ENCODE measurements around the gene OR5B2.
"Not testable (repeated sequence)": the region's sequence is repeated elsewhere in the genome, so short reads cannot be mapped to it uniquely, and the experiment has no call there.

Gene OR5B2

DNA sequence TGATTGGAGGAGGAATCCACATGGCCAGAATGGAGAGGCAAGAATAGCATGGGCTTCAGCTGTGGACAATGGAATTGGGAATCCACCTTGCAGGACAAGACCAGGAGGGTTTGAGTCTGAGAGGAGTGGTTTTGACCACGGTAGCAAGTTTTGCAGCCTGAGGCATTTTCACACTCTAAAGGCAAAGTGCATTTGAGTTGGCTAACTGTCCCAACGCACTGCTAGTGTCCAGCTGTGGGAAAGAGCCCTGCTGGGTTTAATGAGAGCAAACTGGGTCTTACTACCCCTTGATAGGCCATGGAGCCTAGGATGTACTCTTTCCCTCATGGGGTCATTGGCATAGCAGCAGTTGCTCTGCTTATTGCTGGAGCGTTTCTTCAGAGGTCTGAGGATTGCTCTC lies at the start of gene OR5B2:
Gene OR5B2 (minus strand): TSS at position 101 of the 400 bp plus-strand sequence. CDS start 4,860 bp downstream, outside the sequence.
- DNase-seq (ENCODE audit: low read depth in 3 of 3): no peak

DNA sequence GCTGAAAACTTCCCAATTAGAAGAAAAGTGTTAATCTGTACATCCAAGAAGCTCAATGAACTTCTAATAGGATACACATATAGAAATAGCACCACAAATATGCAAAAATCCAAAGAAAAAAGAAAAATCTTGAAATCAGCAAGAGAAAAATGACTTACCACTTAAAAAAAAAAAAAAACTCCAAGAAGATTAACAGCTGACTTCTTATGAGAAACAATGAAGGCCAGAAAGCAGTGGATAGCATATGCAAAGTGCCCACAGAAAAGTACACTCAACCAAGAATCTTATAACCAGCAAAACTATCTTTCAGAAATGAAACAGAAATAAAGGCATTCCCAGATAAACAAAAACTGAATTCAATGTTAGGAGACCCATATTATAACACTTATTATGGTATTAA lies 44.0 kb upstream of the OR5B2 start:
- no peak for DNase-seq (ENCODE audit: low read depth in 3 of 3)

DNA sequence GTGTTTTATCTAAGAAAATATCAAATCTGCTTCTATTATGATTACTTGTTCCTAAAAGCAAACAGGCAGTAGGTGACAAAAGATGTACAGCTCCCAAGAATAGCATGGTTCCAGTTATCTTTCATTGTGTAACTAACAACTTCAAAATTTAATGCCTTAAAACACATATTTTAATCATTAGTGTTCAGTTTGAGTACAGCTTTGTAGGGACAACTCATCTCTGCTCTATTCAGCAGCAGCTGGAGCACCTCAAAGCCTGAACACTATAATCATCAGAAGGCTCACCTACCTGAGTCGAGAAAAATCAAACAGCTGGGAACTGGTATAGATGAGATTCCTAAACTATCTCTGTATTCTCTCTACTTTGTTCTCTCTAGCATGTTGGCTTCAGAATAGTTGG lies 38.4 kb upstream of the OR5B2 start:
- DNase-seq (ENCODE audit: low read depth in 3 of 3): no peak

DNA sequence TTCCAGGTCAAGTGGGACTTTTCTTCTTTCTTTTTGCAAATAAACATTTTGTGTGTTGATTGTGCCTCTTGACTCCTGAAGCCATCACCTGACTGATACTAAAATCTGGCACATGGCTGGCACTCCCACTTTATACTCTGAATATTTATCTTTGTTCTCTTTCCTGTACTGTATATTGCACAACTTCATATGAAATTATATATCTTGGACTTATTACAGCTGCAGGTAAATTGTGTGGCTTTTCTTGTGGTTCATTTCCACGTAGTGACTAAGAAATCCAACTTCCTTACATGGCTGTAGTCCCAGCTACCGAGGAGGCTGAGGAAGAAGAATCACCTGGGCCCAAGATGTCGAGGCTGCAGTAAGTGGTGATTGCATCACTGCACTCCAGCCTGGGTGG lies 37.8 kb upstream of the OR5B2 start:
- no peak for DNase-seq (ENCODE audit: low read depth in 3 of 3)

DNA sequence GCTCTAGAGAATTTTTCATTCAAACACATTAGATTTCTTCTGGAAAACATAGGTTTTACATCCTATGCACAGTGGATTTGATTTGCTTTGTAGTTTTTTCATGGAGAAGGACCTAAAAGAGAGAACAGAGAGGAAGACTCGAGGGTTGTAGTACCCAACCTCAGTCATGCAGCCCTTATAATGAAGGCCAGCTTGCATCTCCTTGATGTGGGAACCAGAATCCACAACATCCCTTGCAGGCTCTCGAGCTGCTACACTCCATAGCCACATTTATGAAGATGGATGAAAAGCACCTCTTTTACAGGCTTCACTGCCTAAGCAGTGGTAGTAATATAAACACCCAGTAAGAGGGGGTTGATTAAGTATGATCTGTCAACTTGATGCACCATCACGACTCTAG lies 23.7 kb upstream of the OR5B2 start:
- no peak for DNase-seq (ENCODE audit: low read depth in 3 of 3)

DNA sequence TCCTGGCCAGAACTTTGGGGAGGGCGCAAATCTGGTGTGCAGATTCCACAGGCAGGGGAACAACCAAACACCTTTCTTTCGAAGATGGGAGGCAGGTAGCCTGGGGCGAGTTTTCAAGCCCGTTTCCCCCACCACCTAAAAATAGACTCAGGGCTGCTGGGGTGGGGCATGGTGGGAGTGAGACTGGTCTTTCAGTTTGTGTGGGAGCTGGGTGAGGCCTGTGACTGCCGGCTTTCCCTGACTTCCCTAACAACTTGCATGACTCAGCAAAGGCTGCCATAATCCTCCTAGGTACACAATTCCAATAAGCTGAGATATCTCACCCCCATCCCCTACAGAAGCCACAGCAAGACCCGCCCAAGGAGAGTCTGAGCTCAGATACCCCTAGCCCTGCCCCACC lies 18.4 kb upstream of the OR5B2 start:
- DNase-seq (ENCODE audit: low read depth in 3 of 3): no peak

DNA sequence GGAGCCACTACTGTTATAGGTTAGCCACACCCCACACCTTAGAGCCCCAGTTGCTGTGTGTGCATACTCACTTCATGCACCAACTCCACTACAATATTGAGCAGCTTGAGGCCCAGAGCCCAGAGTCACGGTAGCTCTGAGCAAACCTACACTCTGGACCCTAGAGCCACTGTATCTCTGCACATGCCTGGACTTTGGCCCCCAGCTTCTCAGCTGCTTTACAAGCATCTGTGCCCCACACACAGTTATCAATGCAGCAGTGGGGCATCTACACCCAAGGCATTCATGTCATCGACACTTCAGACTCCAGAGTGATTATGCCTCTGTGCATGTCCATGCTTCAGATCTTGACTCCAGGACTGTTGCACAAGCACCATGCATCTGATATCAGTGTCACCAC lies 16.4 kb upstream of the OR5B2 start:
- DNase-seq (ENCODE audit: low read depth in 3 of 3): no peak

DNA sequence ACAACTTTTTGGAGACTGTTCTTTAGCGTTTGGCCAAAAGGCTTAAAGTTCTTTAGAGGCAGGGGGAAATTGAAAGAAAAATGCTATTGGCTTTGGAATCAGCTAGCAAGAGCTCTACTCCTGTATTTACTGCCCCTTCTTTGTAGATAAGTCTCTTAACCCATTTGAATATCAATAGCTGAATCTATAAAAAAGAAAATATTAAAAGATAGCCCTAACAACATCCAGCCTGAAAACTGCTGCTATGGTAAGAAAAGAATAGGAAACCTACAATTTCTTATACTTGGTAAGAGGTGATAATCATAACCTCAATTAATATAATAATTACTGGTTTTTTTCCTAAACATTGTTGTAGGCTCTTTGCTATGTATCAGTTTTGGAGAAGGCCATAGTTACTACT lies 14.2 kb upstream of the OR5B2 start, which contains the start of gene OR5B12:
Gene OR5B12 (minus strand): TSS at position 101 of the 400 bp plus-strand sequence. CDS start 2,085 bp downstream, outside the sequence.
- DNase-seq (ENCODE audit: low read depth in 3 of 3): no peak

DNA sequence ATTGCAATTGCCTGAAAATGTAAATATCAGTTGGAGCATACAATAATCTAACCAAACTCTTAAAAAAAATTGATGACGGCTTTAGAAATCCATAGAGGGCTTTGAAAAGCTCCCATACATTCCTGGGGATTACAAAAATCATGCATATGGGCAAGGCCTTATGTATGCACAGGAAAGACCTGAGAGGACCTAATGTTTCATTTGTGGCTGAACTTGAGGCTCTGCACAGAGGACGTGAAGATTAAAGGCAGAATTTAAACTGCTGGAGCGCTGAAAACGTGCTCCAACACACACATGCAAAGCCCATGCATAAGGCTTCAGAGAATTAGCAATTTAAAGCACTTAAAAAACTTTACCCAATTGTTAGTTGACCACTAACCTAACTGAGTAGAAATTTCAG lies 10.6 kb upstream of the OR5B2 start:
- DNase-seq (ENCODE audit: low read depth in 3 of 3): no peak

DNA sequence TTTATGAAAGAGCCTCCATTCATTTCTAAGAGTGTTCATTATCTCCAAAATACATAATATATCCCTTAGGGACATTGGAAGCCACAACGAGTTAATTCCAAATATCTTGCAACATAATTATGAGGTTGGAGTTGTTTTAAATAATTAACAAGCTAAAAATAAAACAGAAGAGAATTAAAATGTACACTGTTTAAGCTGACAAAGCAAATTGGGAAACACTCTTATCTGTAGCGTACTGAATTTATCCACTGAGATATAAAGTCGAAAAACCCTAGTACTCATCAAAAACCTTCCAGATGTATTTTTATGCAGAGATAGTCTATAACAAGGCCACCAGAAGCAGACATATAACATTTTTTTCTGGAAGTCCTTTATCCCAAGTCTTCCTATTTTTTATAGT lies 6.3 kb upstream of the OR5B2 start:
- no peak for DNase-seq (ENCODE audit: low read depth in 3 of 3)

DNA sequence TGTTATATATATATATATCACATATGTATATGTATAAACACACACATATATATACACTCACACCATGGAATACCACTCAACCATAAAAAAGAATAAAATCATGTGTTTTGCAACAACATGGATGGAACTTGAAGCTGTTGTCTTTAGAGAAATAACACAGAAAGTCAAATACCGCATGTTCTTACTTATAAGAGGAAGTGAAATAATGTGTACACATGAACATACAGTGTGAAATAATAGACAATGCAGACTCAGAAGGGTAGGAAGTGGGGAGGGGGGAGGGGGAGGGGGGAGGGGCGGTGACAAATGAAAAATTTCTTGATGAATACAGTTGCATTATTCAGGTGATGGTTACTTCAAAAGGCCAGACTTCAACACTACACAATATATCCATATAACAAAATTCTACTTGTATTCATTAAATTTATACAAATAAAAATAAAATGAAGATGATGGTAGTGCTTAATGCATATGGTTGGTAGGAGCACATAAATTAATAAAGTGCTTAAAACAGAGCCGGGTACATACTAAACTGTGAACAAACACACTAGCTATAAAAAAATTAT lies 5.8 kb upstream of the OR5B2 start:
- no peak for DNase-seq (ENCODE audit: low read depth in 3 of 3)

DNA sequence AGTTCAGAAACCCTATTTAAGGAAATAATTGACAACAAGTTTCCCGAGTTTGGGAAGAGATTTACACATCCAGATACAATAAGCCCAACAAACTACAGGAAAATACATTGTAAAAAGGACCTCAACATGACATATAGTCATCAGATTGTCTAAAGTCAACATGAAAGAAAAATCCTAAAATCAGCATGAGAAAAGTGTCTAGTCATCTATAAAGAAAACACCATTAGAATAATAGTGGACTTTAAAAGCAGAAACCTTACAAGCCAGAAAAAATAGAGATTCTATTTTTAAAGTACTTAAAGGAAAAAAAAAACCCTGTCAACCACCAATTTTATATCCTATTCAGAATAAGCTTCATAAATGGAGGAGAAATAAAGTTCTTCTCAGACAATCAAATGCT lies 1.4 kb upstream of the OR5B2 start:
- no peak for DNase-seq (ENCODE audit: low read depth in 3 of 3)

DNA sequence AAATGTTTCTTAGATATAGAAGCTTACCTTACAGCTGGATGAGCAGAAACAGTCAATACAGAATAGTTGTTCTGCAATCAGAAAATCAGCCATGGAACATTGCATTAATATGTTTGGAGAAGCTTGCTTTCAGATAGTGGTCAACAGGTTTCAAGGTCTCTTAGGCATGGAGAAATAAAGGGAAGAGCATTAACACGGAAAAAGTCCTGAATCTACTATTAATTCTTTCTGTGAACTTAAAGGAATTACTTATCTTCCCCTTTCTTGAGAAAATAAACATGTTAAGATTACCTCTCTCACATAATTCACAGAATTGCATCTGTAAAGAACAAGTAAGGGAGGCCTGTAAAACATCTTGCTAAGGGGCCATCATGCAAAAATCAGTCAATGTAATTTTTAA lies 21.1 kb downstream of the OR5B2 start, which contains the start of gene OR5B3:
Gene OR5B3 (minus strand): TSS at position 101 of the 400 bp plus-strand sequence. CDS start 3,465 bp downstream, outside the sequence.
- DNase-seq (ENCODE audit: low read depth in 3 of 3): no peak

DNA sequence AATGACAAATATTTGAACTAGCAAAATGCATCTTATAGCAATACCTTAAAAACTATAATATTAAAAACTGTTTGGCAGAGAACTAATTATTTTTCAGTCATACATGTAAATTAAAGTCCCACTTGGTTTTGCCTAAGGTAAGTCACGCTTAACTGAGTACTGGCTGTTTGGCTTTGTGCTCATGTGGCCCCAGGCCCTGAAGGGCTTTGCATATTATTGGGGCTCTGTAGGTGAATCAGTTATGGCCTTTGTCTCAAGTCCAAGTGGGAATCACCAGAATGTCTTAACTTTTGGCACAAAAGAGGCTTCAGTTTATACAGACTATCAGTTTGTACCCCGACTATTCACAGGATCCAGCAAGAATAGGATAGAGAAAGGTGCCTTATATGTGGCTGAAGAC lies 28.3 kb downstream of the OR5B2 start:
- DNase-seq (ENCODE audit: low read depth in 3 of 3): not testable (repeated sequence)

DNA sequence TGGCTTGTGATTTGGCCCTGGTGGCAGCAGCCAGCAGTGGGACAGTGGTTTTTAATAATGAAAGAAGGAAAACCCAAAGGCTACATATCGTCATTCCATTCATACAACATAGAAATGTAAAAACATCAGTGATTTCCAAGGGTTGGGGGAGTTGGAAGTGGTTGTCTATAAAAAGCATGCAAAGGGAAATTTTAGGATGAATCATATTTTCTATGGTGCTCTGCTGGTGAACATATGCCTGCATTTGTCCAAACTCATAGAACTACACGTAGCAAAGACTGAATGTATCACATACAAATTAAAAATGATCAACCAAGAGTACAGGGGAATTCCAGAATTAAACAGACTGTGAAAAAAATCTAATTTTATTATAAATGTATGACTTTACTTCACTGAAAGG lies 32.3 kb downstream of the OR5B2 start:
- DNase-seq (ENCODE audit: low read depth in 3 of 3): no peak

DNA sequence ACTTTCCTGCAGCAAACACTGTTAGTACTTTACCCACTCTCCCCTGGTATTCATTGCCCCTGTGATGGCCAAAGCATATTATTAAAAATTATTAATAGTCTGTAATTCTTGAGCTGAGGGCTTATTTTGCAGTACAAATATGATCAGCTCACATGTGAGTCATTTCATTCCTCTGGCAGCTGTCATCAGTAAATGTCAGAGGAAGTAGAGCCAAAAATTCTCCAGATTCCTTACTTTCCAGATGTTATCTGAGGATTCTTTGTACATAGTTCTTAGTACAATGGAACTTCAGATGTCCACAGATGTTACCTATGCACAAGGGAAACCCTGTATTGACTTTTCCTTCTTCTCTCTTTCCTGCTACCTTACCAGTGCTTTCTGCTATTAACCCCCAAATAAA lies 33.7 kb downstream of the OR5B2 start:
- no peak for DNase-seq (ENCODE audit: low read depth in 3 of 3)

DNA sequence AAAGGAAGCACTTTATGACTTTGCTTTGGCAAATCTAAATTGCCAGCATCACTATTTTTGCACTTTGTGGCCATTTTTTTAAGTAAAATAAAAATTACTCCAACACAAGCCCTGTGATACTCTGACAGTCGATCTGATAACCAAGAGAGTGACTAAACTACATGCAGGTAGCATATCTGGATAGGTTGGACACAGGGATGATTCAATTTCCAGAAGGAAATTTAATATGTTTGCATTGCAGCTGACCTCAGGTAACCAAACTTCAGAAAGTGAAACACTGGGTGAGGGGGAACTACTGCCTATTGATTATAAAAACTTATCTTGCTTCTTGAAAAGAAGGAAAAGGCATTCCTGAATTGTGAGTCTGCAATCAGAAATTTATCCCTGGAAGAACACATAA lies 35.2 kb downstream of the OR5B2 start:
- no peak for DNase-seq (ENCODE audit: low read depth in 3 of 3)

DNA sequence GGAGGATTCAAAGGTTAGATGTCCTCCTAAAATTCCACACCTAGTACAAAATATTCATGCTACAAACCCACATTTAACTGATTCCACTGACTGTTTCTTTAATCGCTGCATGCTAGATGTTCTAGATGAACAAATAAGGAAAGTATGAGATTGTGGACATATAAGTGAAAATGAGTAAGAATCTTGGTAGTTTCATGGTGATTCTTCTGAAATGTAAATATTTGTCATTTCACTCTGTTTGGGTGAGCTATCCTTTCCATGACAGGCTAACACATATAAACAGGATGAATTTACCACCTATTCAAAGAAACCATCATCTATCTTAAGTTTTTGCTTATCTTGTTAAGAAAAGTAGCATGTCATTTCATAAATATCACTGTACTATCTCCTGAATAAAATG lies 36.0 kb downstream of the OR5B2 start:
- DNase-seq (ENCODE audit: low read depth in 3 of 3): no peak

DNA sequence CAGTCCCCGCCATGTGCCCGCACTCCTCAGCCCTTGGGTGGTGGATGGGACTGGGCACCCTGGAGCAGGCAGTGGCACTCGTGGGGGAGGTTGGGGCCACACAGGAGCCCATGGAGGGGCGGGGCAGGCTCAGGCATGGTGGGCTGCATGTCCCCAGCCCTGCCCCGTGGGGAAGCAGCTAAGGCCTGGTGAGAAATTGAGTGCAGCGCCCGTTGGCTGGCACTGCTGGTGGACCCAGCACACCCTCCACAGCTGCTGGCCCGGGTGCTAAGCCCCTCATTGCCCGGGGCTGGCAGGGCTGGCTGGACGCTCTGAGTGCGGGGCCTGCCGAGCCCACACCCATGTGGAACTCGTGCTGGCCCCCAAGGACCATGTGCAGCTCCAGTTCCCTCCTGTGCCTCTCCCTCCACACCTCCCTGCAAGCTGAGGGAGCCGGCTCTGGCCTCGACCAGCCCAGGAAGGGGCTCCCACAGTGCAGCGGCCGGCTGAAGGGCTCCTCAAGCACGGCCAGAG lies 37.3 kb downstream of the OR5B2 start:
- DNase-seq (ENCODE audit: low read depth in 3 of 3): no peak

All from stimulated activated CD4-positive, alpha-beta T cell treated with anti-CD3 and anti-CD28 coated beads, TNF-alpha, amount 100 ng/mL, for 48 hours (primary cell).